H9 (cell line): ENCODE measurements around the gene ABCB6. TPM values are rescaled to one million over a fixed set of nuclear protein-coding genes. Genes with fewer than 3 reads are reported as not detected.

Experiments
- DNase-seq: peaks from one replicate; pipeline ENCODE4 v3.0.0-alpha.2; 2017
- H2AFZ ChIP-seq: one replicate; pipeline ENCODE4 v1.6.1; 2013; ENCODE audit warnings: mild to moderate bottlenecking, low read length, control low read depth, moderate library complexity
- H2AK5ac ChIP-seq: 2 replicates; pipeline ENCODE4 v1.6.1; 2013; ENCODE audit warnings: low read length, control low read depth, mixed read lengths; ENCODE audit not compliant: insufficient read length
- H2BK120ac ChIP-seq: one replicate; pipeline ENCODE4 v1.6.1; 2013; ENCODE audit warnings: low read depth, mild to moderate bottlenecking, low read length, control low read depth, inconsistent platforms; ENCODE audit not compliant: poor library complexity, severe bottlenecking
- H2BK12ac ChIP-seq: 2 replicates; pipeline ENCODE4 v1.6.1; 2013; ENCODE audit warnings: low read length, control low read depth, mixed read lengths, low read depth; ENCODE audit not compliant: insufficient read length
- H2BK15ac ChIP-seq: 2 replicates; pipeline ENCODE4 v1.6.1; 2013; ENCODE audit warnings: low read depth, low read length, control low read depth
- H2BK20ac ChIP-seq: one replicate; pipeline ENCODE4 v1.6.1; 2013; ENCODE audit warnings: low read depth, mild to moderate bottlenecking, low read length, control low read depth, inconsistent platforms; ENCODE audit not compliant: poor library complexity, severe bottlenecking
- H2BK5ac ChIP-seq: 2 replicates; pipeline ENCODE4 v1.6.1; 2013; ENCODE audit warnings: low read length, control low read depth, mixed read lengths; ENCODE audit not compliant: insufficient read length
- H3K14ac ChIP-seq: 2 replicates; pipeline ENCODE4 v1.6.1; 2013; ENCODE audit warnings: low read length, control low read depth; ENCODE audit not compliant: insufficient read depth
- H3K18ac ChIP-seq: 2 replicates; pipeline ENCODE4 v1.6.1; 2013; ENCODE audit warnings: low read depth, mild to moderate bottlenecking, mixed read lengths, low read length, control low read depth; ENCODE audit not compliant: insufficient read length
- H3K23ac ChIP-seq: 2 replicates; pipeline ENCODE4 v1.6.1; 2013; ENCODE audit warnings: low read length, control low read depth, mixed read lengths, low read depth; ENCODE audit not compliant: insufficient read length
- H3K23me2 ChIP-seq: 2 replicates; pipeline ENCODE4 v1.6.1; 2013; ENCODE audit warnings: low read depth, mild to moderate bottlenecking, mixed read lengths, low read length, control low read depth; ENCODE audit not compliant: insufficient read length, poor library complexity, severe bottlenecking
- H3K27ac ChIP-seq: 2 replicates; pipeline ENCODE4 v1.5.1; 2013; ENCODE audit warnings: low read length, control low read depth, mixed read lengths, low read depth; ENCODE audit not compliant: insufficient read length
- H3K27me3 ChIP-seq: 2 replicates; pipeline ENCODE4 v1.6.1; 2013; ENCODE audit warnings: low read length, control low read depth, inconsistent platforms; ENCODE audit not compliant: insufficient read depth
- H3K4ac ChIP-seq: 2 replicates; pipeline ENCODE4 v1.6.1; 2013; ENCODE audit warnings: low read depth, mild to moderate bottlenecking, control low read depth, inconsistent platforms, low read length, moderate library complexity
- H3K4me1 ChIP-seq: 2 replicates; pipeline ENCODE4 v1.6.1; 2013; ENCODE audit warnings: low read length, control low read depth, inconsistent platforms; ENCODE audit not compliant: insufficient read depth
- H3K4me2 ChIP-seq: 2 replicates; pipeline ENCODE4 v1.6.1; 2013; ENCODE audit warnings: low read length, control low read depth, mixed read lengths; ENCODE audit not compliant: insufficient read length, insufficient read depth
- H3K56ac ChIP-seq: 2 replicates; pipeline ENCODE4 v1.6.1; 2013; ENCODE audit warnings: low read depth, mild to moderate bottlenecking, mixed read lengths, low read length, control low read depth; ENCODE audit not compliant: insufficient read length
- H3K79me1 ChIP-seq: 2 replicates; pipeline ENCODE4 v1.6.1; 2013; ENCODE audit warnings: low read depth, mild to moderate bottlenecking, moderate library complexity, low read length, control low read depth, inconsistent platforms; ENCODE audit not compliant: insufficient read depth, poor library complexity, severe bottlenecking
- H3K79me2 ChIP-seq: 2 replicates; pipeline ENCODE4 v1.6.1; 2013; ENCODE audit warnings: low read length, control low read depth, inconsistent platforms; ENCODE audit not compliant: insufficient read depth
- H3K9ac ChIP-seq: 2 replicates; pipeline ENCODE4 v1.6.1; 2013; ENCODE audit warnings: low read length, control low read depth, mixed read lengths; ENCODE audit not compliant: insufficient read length; ENCODE audit errors: extremely low read depth
- H3K9me3 ChIP-seq: one replicate; pipeline ENCODE4 v1.6.1; 2013; ENCODE audit warnings: low read depth, low read length, inconsistent platforms; ENCODE audit not compliant: control insufficient read depth
- H3T11ph ChIP-seq: one replicate; pipeline ENCODE4 v1.6.1; 2013; ENCODE audit warnings: mild to moderate bottlenecking, low read length, control low read depth, inconsistent platforms
- H4K20me1 ChIP-seq: one replicate; pipeline ENCODE4 v1.6.1; 2013; ENCODE audit not compliant: control insufficient read depth, insufficient read length, insufficient read depth
- H4K5ac ChIP-seq: 2 replicates; pipeline ENCODE4 v1.6.1; 2013; ENCODE audit warnings: low read depth, mild to moderate bottlenecking, mixed read lengths, low read length, control low read depth; ENCODE audit not compliant: insufficient read length
- H4K8ac ChIP-seq: replicated peaks from 2 replicates; pipeline ENCODE4 v1.6.1; 2013; ENCODE audit warnings: low read length, control low read depth, mixed read lengths, low read depth; ENCODE audit not compliant: insufficient read length
- H4K91ac ChIP-seq: 2 replicates; pipeline ENCODE4 v1.6.1; 2013; ENCODE audit warnings: low read depth, mild to moderate bottlenecking, moderate library complexity, mixed read lengths, low read length, control low read depth; ENCODE audit not compliant: insufficient read length
- H3K27ac Mint-ChIP-seq, 3 experiments: 2 replicates in 2 of 3; 3 replicates in 1 of 3; pipeline ENCODE4 v1.8.0; 2020 to 2021; ENCODE audit warnings: mixed read lengths in 3 of 3, mild to moderate bottlenecking in 1 of 3, moderate library complexity in 1 of 3
- H3K27me3 Mint-ChIP-seq: 2 replicates; pipeline ENCODE4 v1.8.0; 2021; ENCODE audit warnings: low read depth, mild to moderate bottlenecking, moderate library complexity, mixed read lengths
- H3K36me3 Mint-ChIP-seq, 3 experiments: 2 replicates in 2 of 3; 3 replicates in 1 of 3; pipeline ENCODE4 v1.8.0; 2020 to 2021; ENCODE audit warnings: low read depth in 3 of 3, mixed read lengths in 3 of 3; ENCODE audit not compliant: insufficient read depth in 1 of 3
- H3K4me1 Mint-ChIP-seq, 2 experiments: 2 replicates each; pipeline ENCODE4 v1.8.0; 2020; ENCODE audit warnings: mixed read lengths in 2 of 2
- H3K4me3 Mint-ChIP-seq, 2 experiments: 2 replicates in 1 of 2; 3 replicates in 1 of 2; pipeline ENCODE4 v1.8.0; 2020 to 2021; ENCODE audit warnings: mild to moderate bottlenecking in 2 of 2, mixed read lengths in 2 of 2, moderate library complexity in 1 of 2
- H3K9me3 Mint-ChIP-seq, 2 experiments: 2 replicates in 1 of 2; 3 replicates in 1 of 2; pipeline ENCODE4 v1.8.0; 2020; ENCODE audit warnings: mild to moderate bottlenecking in 2 of 2, mixed read lengths in 2 of 2, moderate library complexity in 1 of 2
- CTCF ChIP-seq: fragments of 200-600 bp; sonication (generic); conservative IDR thresholded peaks from 3 replicates; pipeline ENCODE4 v1.8.0; 2021; ENCODE audit warnings: antibody characterized with exemption, mild to moderate bottlenecking
- WGBS: extraction: QIAGEN DNeasy Blood & Tissue Kit; methylation state at CpG from one replicate; pipeline ENCODE4 v1.1.7; 2013; ENCODE audit warnings: missing lambda C conversion rate, low lambda C conversion rate, mixed read lengths; ENCODE audit not compliant: insufficient read length; ENCODE audit errors: extremely low coverage; 5-methylcytosine and 5-hydroxymethylcytosine counted together
- total RNA-seq: library from RNA; stranded (reverse); gene quantifications from 2 replicates; pipeline ENCODE4 v1.2.1, GENCODE V29; 2021

The ABCB6 gene
- total RNA-seq, 1 experiment from 2014 or later, result 46.4 TPM

GRCh38 chr2:219223831-219224610, 5.3 kb upstream of the ABCB6 start:
- Histone ChIP-seq H3K9ac (no peak overlapping the region), H3K4me1 (no peaks in the 10 kb centered on the region), H3K9me3 (no peaks in the 10 kb centered on the region), H3K27ac (no peak overlapping the region), H3K23ac (no peak overlapping the region), H2AK5ac (no peak overlapping the region), H3K56ac (no peak overlapping the region), H3K4ac (no peak overlapping the region), H2BK20ac (no peak overlapping the region), H2AFZ (no peak overlapping the region), H3K27me3 (no peaks in the 10 kb centered on the region), H3K79me1 (no peaks in the 10 kb centered on the region), H3K23me2 (no peaks in the 10 kb centered on the region), H3K4me2 (no peak overlapping the region), H4K8ac (no peak overlapping the region), H2BK120ac (no peak overlapping the region), H2BK15ac (no peak overlapping the region), H4K5ac (no peak overlapping the region), H4K20me1 (no peaks in the 10 kb centered on the region), H3T11ph (no peak overlapping the region), H4K91ac (no peak overlapping the region), H3K79me2 (no peaks in the 10 kb centered on the region), H2BK12ac (no peak overlapping the region), H3K14ac (no peak overlapping the region), H3K18ac (no peak overlapping the region), H2BK5ac (no peak overlapping the region)
- no peak overlapping the region for H3K4me3 Mint-ChIP-seq
- DNase-seq, result no peak
- no CpG with 5 or more reads among the region's 31 CpGs for whole genome bisulfite sequencing
- peaks cover 31 to 68% (median 64%) of the 10 kb centered on the region in 3 experiments for H3K36me3 Mint-ChIP-seq
- H3K9me3 Mint-ChIP-seq, result no peaks in the 10 kb centered on the region
- H3K27me3 Mint-ChIP-seq, result peaks cover 3% of the 10 kb centered on the region; the same call in 1 of the 2 replicates
- TF ChIP-seq CTCF, result no peak
- H3K4me1 Mint-ChIP-seq, result peaks cover 14% of the 10 kb centered on the region in 2 experiments
- no peak overlapping the region; a peak in 1 of 7 replicates for H3K27ac Mint-ChIP-seq
